ENCODE measurements around the gene SLC7A7. TPM values are rescaled to one million over a fixed set of nuclear protein-coding genes. Genes with fewer than 3 reads are reported as not detected.
A peak's percentile ranks its signal among the peaks of the same experiment; 100 is the strongest.

Gene SLC7A7
- total and polyA plus RNA-seq, 2 of the 13 experiments (the other 11 are each of a cell fraction or from before 2014, with no cell fraction given) = 0.13 to 0.63 TPM

DNA sequence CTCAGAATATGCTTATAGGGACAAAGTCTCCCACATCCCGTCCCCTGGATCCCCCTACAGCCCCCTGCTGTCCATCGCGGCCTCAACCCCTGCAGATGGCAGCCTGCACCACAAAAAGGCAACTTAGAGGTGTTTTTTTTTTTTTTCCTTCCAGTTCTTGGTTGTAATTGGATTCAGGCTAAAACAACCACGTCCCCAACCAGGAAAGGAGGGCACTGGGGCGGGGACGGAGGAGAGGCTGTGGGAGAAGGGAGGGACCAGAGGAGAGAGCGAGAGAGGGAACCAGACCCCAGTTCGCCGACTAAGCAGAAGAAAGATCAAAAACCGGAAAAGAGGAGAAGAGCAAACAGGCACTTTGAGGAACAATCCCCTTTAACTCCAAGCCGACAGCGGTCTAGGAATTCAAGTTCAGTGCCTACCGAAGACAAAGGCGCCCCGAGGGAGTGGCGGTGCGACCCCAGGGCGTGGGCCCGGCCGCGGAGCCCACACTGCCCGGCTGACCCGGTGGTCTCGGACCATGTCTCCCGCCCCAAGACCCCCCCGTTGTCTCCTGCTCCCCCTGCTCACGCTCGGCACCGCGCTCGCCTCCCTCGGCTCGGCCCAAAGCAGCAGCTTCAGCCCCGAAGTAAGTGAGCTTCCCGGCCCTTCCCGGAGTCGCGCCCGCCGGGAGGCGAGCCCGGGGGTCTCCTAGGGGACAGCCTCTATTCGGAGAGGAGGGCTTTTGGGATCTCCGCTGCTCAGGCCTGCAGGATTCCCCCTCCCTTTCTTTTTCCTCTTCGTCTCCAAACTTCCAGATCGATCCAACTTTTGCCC lies 21.3 kb upstream of the SLC7A7 start, which contains the start of gene MMP14 (continued):
- TF ChIP-seq, protein P1, sequence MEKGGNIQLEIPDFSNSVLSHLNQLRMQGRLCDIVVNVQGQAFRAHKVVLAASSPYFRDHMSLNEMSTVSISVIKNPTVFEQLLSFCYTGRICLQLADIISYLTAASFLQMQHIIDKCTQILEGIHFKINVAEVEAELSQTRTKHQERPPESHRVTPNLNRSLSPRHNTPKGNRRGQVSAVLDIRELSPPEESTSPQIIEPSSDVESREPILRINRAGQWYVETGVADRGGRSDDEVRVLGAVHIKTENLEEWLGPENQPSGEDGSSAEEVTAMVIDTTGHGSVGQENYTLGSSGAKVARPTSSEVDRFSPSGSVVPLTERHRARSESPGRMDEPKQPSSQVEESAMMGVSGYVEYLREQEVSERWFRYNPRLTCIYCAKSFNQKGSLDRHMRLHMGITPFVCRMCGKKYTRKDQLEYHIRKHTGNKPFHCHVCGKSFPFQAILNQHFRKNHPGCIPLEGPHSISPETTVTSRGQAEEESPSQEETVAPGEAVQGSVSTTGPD (CRISPR knock-in tag; IDR thresholded peaks at IDR 0.05) = no peak
- TF ChIP-seq CREB3 (CRISPR knock-in tag; IDR thresholded peaks at IDR 0.05) = peak; percentile 53; the same call in 1 of the 2 replicates
- TF ChIP-seq TBL1XR1 (IDR thresholded peaks at IDR 0.05; ENCODE audit: borderline replicate concordance, low read length, partially characterized antibody) = no peak
- TF ChIP-seq LBX2 (CRISPR knock-in tag; IDR thresholded peaks at IDR 0.05; ENCODE audit: borderline replicate concordance) = no peak
- TF ChIP-seq ZNF275 (CRISPR knock-in tag; IDR thresholded peaks at IDR 0.05; ENCODE audit: borderline replicate concordance) = no peak
- TF ChIP-seq ZNF709 (CRISPR knock-in tag; IDR thresholded peaks at IDR 0.05) = no peak
- TF ChIP-seq NFIC (IDR thresholded peaks at IDR 0.05; ENCODE audit: low read length) = no peak
- no peak for TF ChIP-seq CBX1 (IDR thresholded peaks at IDR 0.05; ENCODE audit: low read depth)
- TF ChIP-seq, protein P2, sequence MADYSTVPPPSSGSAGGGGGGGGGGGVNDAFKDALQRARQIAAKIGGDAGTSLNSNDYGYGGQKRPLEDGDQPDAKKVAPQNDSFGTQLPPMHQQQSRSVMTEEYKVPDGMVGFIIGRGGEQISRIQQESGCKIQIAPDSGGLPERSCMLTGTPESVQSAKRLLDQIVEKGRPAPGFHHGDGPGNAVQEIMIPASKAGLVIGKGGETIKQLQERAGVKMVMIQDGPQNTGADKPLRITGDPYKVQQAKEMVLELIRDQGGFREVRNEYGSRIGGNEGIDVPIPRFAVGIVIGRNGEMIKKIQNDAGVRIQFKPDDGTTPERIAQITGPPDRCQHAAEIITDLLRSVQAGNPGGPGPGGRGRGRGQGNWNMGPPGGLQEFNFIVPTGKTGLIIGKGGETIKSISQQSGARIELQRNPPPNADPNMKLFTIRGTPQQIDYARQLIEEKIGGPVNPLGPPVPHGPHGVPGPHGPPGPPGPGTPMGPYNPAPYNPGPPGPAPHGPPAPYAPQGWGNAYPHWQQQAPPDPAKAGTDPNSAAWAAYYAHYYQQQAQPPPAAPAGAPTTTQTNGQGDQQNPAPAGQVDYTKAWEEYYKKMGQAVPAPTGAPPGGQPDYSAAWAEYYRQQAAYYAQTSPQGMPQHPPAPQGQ (CRISPR knock-in tag; IDR thresholded peaks at IDR 0.05; ENCODE audit: borderline replicate concordance) = no peak
- peak; percentile 93 for TF ChIP-seq AGO2 (optimal IDR thresholded peaks at IDR 0.05; ENCODE audit: low read depth, low read length)
- TF ChIP-seq, protein P3, sequence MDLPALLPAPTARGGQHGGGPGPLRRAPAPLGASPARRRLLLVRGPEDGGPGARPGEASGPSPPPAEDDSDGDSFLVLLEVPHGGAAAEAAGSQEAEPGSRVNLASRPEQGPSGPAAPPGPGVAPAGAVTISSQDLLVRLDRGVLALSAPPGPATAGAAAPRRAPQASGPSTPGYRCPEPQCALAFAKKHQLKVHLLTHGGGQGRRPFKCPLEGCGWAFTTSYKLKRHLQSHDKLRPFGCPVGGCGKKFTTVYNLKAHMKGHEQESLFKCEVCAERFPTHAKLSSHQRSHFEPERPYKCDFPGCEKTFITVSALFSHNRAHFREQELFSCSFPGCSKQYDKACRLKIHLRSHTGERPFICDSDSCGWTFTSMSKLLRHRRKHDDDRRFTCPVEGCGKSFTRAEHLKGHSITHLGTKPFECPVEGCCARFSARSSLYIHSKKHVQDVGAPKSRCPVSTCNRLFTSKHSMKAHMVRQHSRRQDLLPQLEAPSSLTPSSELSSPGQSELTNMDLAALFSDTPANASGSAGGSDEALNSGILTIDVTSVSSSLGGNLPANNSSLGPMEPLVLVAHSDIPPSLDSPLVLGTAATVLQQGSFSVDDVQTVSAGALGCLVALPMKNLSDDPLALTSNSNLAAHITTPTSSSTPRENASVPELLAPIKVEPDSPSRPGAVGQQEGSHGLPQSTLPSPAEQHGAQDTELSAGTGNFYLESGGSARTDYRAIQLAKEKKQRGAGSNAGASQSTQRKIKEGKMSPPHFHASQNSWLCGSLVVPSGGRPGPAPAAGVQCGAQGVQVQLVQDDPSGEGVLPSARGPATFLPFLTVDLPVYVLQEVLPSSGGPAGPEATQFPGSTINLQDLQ (CRISPR knock-in tag; IDR thresholded peaks at IDR 0.05) = peak; percentile 14; the same call in 1 of the 2 replicates
- TF ChIP-seq, protein P4, sequence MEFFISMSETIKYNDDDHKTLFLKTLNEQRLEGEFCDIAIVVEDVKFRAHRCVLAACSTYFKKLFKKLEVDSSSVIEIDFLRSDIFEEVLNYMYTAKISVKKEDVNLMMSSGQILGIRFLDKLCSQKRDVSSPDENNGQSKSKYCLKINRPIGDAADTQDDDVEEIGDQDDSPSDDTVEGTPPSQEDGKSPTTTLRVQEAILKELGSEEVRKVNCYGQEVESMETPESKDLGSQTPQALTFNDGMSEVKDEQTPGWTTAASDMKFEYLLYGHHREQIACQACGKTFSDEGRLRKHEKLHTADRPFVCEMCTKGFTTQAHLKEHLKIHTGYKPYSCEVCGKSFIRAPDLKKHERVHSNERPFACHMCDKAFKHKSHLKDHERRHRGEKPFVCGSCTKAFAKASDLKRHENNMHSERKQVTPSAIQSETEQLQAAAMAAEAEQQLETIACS (CRISPR knock-in tag; IDR thresholded peaks at IDR 0.05) = no peak; the same call in 1 of the 2 replicates
- TF ChIP-seq, protein P5, sequence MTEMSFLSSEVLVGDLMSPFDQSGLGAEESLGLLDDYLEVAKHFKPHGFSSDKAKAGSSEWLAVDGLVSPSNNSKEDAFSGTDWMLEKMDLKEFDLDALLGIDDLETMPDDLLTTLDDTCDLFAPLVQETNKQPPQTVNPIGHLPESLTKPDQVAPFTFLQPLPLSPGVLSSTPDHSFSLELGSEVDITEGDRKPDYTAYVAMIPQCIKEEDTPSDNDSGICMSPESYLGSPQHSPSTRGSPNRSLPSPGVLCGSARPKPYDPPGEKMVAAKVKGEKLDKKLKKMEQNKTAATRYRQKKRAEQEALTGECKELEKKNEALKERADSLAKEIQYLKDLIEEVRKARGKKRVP (CRISPR knock-in tag; IDR thresholded peaks at IDR 0.05) = no peak
- TF ChIP-seq ZNF460 (CRISPR knock-in tag; IDR thresholded peaks at IDR 0.05; ENCODE audit: borderline replicate concordance) = no peak
- peak; percentile 44; the same call in 1 of the 2 replicates for TF ChIP-seq BRCA1 (CRISPR knock-in tag; IDR thresholded peaks at IDR 0.05)

All from HepG2 (cell line).